ENCODE measurements around the gene IPO11.

The IPO11 gene

GRCh38 chr5:62477801-62478200 is 65.2 kb downstream of the IPO11 start:
- H3K27ac ChIP-seq = no peak overlapping the region
- no peak for TF ChIP-seq CTCF (conservative IDR thresholded peaks at IDR 0.05)
- no peak for TF ChIP-seq ZFX (IDR thresholded peaks at IDR 0.05)

DNA sequence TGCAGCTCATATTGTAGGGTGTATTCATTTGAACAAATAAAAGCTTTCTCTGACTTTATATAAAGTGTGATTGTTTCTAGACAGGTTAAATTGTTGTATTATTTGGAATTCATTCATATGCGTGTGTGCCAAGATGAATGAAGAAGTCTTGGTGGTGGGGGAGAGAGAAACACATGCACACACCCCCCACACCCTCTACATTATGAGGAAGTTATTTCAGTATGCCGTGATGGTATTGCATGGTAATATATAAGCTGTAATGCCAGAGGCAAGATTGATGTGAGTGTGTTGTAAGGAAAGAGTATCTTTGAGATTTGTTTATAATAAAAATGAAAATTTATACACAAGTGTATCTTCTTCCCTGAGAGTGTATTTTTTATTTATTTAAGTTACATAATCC is 71.0 kb downstream of the IPO11 start:
- H3K27ac ChIP-seq = no peak overlapping the region
- TF ChIP-seq CTCF (conservative IDR thresholded peaks at IDR 0.05) = no peak
- no peak for TF ChIP-seq ZFX (IDR thresholded peaks at IDR 0.05)

DNA sequence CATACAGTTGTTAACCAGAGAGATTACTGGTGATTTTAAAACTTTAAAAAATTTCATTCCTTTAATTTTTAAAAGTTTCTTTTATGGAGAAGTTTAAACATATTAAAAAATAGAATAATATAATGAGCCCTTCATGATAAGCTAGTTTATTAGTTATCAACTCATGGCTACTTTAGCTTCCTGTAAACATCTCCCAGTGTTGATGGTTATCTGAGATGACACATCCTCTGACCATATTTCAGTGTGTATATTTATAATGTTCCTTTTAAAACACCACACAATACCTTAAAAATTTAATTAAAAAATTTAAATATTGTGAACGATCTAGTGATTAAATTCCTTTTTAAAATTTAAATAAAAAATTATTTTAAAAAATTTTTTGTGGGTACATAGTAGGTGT is 74.1 kb downstream of the IPO11 start:
- no peak overlapping the region for H3K27ac ChIP-seq
- no peak for TF ChIP-seq ZFX (IDR thresholded peaks at IDR 0.05)
- TF ChIP-seq CTCF (conservative IDR thresholded peaks at IDR 0.05) = no peak

- TF ChIP-seq ZFX (IDR thresholded peaks at IDR 0.05) = no peak
- no peak overlapping the region for H3K27ac ChIP-seq
Observed at GRCh38 chr5:62488531-62488930, 76.0 kb downstream of the IPO11 start.

GRCh38 chr5:62489471-62489870 is 76.9 kb downstream of the IPO11 start:
- no peak for TF ChIP-seq ZFX (IDR thresholded peaks at IDR 0.05)
- TF ChIP-seq CTCF (conservative IDR thresholded peaks at IDR 0.05) = no peak
- H3K27ac ChIP-seq = no peak overlapping the region

DNA sequence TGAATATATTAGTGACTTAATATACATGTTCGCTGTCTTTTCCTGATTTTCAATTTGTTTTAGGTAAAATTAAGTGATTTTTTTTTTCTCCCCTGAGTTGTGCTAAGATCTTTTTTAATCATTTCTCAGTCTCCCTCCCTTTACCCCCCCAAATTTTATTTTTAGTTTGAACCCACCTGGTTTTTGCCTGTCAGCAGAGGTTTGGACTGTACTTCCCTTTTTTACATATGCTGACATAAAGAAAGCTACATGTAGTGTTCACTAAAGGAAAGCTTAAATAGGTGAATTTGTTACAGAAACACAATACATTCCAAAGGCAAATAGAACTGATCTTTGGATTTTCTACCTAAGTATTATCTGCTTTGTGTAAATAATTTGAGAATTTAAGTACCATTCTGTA is 82.2 kb downstream of the IPO11 start:
- TF ChIP-seq CTCF (conservative IDR thresholded peaks at IDR 0.05) = no peak
- TF ChIP-seq ZFX (IDR thresholded peaks at IDR 0.05) = no peak
- H3K27ac ChIP-seq = no peak overlapping the region

- TF ChIP-seq ZFX (IDR thresholded peaks at IDR 0.05) = no peak
- TF ChIP-seq CTCF (conservative IDR thresholded peaks at IDR 0.05) = no peak
- no peak overlapping the region for H3K27ac ChIP-seq
Observed at GRCh38 chr5:62496876-62497275, 84.3 kb downstream of the IPO11 start.

- H3K27ac ChIP-seq = no peak overlapping the region
- TF ChIP-seq ZFX (IDR thresholded peaks at IDR 0.05) = no peak
- TF ChIP-seq CTCF (conservative IDR thresholded peaks at IDR 0.05) = no peak
Observed at GRCh38 chr5:62498961-62499360, 86.4 kb downstream of the IPO11 start.
